DMS114 treated with DMSO at 0.1 percent for 48 hours (cell line): ENCODE measurements around the gene ZXDC.

ENCODE experiments used
- DNase-seq: peaks from one replicate; lab custom pipeline; 2025; ENCODE audit not compliant: unreplicated experiment; lab: John Stamatoyannopoulos, UW

The ZXDC gene

DNA sequence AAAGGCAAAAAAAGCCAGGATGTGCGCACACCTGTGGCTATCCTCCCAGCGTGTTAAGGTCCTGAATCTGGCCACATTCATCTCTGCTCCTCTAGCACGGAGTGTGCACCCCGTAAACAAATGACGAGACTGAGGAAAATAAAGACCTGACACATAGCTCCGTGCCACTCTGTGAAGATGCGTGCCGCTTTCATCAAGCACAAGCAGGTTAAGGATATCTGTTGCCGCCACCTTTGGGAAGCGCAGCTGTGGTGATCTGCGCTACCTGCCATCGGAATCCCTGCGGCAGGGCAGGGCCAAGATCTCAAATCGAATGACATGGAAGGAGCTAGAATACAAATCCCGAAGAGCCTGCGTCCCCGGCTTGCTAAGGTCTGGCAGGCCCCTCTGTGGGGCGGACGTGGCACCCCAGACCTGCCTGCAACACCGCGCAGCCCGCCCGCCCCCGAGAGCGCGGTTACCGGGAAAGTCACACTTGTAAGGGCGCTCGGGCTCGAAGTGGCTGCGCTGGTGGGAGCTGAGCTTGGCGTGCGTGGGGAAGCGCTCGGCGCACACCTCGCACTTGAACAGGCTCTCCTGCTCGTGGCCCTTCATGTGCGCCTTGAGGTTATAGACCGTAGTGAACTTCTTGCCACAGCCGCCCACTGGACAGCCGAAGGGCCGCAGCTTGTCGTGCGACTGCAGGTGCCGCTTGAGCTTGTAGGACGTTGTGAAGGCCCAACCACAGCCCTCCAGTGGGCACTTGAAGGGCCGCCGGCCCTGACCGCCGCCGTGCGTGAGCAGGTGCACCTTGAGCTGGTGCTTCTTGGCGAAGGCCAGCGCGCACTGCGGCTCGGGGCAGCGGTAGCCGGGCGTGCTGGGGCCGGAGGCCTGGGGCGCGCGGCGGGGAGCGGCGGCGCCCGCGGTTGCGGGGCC is 936 bp downstream of the ZXDC start:
- DNase-seq = peak; percentile 8

DNA sequence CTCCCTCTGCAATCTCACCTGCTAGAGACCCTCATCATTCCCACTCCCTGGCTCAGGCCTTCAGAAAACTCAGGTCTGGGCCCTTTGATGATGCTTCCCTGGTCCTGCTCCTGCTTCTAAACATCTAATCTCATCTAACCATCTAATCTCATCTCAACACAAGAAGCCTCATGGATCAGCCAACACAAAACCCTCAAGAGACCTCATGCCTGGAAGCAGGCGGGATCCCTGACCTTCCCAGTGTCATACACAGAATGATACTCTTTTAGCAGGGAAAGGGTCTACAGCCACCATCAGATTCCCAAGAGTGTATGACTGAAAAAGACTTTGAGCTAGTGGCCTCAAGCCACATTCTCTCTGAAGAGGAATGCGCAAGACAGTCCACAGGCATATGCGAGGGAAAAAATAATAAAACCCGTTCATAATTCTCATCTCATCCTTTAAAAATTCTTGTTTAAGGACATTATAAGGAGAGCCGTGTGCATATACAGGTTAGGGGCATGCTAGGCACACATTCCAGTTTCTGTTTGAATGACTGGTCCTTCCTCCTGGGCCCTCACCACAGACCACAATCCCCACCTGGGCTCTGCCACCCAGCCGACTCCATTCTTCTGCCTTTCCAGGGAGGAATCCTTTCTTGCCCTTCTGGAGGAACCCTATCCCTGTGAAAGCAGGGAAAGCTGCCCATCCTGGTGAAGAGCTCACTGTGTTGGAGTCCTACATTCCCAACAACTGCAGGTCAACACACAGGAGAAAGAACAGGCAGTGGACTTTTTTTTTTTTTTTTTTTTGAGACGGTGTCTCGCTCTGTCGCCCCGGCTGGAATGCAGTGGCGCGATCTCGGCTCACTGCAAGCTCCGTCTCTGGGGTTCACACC is 2.2 kb downstream of the ZXDC start:
- no peak for DNase-seq

DNA sequence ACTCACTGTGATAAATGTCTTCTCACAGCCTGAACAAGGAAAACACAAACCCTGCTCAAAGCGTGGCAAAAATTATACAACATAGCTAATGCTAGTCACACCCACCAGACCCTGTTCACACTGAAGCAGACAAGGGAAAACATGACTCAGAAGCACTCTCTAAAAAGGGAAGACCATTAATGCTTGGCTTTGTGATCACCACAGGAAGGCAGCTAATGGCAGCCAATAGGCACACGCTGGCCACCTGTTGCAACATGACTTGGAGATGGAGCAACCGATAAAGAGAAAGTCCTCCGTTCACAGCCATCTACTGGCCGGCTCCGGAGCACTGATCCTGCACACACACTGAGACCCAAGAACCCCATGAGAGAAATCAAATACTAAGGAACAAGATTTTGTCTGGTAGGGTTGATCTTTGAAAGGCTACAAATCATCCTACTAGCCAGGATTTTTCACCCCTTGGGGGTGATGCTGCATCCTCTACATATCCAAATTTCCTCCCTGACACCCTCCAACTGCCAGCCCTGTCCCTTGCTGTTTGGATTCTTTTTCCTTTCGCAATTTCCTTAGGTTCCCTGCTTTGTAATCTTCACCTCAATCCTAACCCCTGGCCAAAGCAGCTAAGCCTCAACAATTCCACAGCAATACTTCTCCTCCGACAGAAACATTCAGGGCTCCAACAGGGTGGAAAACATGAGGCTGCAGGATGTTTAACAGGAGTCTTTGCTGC is 3.2 kb downstream of the ZXDC start:
- no peak for DNase-seq

DNA sequence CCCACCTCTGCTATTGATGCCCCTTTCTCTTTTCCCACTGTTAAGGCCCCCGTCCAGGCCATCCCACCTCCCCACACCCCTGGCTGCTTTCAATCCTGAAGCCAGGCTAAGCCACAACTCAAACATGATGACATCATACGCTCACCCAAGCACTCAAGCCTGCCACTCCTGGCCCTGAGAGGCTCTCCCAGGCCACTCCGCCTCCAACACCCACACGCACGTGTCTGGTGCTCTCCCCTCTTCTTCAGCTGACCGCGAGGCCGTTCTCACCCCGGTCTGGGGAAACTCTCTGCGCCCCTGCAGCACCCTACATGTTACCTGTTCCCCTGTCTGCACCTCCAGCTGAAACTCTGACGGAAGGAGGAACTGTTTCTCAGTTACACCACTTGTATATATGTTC is 6.2 kb downstream of the ZXDC start:
- no peak for DNase-seq

DNA sequence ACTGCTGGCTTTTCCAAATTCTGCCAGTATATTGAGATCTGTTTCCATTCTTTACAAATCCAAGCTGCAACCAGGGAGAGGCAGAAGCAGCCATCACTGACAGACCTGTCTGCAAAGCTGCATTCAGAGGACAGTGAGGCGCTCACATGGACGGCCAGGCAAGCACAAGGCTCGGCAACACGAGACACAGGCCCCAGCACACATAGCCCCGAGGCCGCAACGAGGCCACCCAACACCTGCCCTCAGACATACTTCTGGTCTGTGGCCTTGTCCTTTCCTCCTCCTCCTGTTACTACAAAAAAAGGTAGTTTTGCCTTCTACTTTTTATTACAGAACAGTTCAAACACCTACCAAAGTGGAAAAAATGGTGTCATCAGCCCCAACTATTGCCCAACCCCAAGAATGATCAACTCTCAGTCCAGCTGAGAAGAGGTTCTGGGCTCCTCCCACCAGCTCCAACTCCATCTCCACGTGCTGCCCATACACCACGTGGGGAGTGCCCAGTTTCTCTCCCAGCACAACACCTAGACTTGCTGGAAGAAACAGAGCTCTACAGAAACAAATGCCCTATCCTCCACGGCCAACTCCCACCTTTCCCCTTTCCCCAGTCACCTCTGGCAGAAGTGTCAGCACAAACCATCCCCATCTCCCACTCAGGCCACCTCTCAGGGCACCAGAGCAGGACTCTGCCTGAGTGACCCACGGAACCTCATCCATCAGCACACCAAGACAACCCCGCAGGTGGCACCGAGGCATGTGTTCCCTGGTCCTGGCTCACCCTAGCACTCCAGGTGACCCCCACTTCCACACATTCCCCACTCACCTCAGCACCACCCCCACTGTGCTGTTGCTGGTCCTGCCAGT is 7.4 kb downstream of the ZXDC start:
- no peak for DNase-seq

DNA sequence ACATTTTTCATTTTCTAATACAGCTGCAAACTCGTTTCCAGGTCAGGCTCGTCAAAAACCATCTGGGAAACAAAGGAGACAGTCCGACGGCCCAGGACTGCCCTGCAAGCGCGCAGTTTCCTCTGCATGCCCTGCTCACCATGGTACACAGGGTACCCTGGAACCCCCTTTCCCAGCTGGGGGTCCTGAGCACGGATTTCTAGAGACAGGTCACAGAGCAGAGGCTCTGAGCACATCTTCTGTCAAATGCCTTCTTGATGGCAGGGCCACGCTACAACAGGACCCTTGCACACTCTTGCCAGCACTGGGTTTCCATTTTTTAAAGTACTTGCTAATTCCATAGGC is 8.1 kb downstream of the ZXDC start:
- DNase-seq = no peak

DNA sequence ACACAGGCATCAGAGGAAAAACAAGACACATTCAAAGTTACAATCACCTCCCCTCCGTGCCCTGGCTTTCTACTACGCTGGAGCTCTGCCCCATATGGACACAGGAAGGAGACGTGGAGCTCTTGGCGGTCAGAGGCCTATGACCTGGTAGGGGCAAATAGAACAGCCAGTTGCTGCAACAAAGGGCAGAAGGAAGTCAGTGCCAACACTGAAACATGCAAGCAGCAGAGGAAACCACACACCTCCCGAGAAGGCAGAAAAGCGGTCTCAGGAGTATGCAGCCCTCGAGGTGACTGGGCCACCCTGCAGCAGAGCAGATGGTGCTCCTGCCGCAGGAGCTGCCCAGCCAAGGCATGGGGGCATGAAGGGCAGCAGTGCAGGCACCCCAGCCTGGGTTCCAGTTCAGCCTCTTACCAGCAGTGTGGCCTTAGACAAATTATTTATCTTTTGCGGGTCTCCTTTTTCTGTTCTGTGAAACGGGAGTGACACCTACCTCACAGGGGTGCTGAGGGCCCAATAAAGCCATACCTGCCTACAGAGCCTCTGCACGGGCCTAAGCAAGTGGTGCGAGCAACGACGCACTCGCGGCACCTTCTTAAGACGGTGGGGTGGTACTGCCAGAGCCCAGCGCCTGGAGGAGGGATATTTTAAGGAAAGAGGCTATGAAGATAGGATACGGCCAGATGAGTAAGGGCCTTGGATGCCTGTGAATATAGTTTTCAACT is 8.6 kb downstream of the ZXDC start:
- DNase-seq = no peak

DNA sequence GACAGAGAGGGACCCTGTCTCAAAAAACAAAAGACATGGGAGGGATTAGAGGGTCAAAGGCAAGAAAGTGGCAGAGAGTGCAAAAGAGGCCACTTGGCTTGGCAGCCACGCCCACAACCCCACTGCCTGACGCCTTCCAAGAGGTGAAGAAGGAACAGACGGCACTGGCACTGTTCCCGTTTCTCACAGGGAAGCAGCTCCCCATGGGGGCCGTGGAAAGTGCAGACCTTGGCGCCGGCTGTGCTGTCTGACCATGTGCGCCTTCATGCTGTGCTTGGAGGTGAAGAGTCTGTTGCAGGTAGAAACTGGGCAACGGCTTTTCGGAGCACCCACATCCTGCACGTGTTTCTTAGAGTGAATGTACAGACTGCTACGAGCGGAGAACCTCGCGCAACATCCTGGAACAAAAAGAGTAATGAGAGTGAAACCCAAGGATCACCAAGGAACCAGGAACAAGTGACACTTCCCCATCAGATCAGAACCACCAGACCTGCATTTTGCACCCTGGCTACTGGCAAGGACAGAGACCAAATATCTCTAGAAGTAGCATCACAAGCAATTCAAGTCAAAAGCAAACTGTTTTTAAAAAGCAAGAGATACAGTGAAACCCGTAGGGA is 9.7 kb downstream of the ZXDC start:
- no peak for DNase-seq

DNA sequence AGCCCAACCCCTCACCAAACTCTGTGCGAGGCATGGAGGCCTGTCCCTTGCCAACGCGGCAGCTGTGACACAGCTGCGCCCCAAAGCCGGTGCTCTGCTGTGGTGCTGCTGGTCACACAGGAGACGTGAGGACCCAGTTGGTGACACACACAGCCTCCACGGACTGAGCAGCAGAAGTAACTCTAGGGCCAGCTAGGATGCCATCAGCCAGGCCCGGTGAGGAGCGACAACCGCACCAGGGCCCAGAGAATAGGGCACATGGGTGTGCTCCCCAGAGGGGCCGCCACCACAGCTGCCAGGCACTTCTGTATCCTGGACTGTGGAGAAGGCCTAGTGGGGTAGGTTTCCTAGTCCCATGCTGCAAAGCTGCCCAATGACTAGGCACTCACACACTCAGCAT is 10.7 kb downstream of the ZXDC start:
- DNase-seq = no peak

DNA sequence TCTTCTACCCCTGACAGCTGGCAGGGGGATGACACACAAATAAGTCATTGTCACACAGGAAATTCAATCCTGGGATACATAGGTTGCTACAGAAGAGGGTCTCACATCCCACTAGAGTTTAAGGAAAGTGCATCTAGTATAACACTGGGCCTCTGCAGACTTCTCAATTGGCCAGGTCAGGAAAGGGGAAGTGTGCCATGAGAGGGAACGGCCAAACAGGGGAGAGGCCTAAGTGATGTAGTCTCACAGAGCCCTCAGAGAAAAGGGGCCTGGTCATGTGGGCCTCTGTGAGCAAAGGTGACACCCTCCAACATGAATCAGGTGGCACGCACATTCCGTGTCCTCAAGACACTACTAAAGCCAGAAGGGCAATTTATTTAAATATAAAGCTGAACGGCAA is 11.2 kb downstream of the ZXDC start:
- no peak for DNase-seq

DNA sequence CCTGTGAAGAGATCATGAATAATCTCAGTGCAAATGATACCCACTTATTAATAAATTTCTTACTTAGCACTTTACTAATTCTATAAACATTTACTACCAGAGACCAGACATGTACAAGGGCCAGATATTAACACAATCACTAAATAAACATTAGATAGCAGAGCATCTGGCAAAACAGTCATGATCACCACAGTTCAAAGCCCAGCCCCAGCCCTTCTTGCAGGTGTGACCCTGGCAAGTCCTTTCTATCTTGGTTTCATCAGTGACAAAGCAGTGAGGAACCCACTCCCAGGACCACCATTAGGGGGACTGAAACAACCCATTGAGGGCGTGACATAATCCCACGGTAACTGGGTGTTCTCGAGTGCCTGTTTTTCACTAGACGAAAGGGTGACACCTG is 11.6 kb downstream of the ZXDC start:
- DNase-seq = no peak

DNA sequence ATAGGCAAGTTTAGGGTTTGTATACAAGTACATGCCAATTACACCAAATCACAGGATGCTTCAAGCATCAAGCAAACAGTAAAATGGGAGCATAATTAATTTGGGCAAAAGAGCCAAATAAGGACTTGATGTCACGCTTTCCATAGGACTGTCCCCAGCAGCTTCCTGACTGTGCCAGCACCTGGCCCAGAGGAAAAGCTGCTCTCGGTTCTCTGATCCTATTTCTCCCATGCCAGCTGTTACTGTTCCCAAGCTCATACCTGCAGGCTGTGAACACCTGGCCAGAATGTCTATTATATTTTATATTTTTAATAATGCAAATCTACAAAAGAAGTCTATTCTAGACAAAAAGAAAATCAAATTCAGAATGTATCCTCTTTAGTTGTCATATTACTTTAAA is 12.2 kb downstream of the ZXDC start:
- no peak for DNase-seq

DNA sequence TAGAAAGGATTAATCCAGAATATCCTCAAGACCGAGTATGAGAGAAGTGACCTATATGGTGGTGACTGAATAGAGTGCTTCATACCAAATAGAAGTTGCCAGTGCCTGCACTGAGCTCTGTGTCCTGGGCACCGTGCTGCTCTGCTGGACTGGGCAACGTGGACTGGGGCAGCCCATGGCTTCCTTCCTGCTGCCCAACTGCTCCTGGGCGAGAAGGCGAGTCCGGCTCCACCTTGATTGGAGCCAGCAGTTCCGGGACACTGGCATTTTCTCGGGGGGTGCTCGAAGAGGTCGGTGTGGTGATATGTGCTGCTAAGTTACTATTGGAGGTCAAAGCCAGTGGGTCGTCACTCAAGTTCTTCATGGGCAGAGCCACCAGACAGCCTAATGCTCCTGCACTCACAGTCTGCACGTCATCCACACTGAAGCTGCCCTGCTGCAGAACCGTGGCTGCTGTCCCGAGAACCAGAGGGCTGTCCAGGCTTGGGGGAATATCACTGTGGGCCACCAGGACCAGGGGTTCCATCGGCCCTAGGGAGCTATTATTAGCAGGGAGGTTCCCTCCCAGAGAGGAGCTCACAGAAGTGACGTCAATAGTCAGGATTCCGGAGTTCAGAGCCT is 14.1 kb downstream of the ZXDC start:
- DNase-seq = no peak

DNA sequence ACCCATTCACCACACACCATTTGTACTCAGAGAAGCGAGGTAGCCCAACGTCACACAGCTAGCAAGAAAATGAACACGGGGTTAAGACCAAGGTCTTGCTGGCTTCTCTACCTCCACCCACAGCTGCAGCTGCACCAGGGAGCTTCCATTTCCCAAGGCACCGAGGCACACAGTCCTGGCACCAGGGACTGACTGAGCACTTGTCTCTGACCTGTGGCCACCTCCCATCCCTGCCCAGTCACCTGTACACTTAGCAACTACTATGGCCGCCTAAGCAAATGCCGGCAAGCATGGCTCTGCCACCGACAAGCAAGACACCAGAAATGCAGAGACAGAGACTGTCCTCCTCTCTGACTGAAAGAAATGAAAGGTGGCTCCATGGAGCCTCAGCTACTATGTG is 15.3 kb downstream of the ZXDC start:
- DNase-seq = no peak

DNA sequence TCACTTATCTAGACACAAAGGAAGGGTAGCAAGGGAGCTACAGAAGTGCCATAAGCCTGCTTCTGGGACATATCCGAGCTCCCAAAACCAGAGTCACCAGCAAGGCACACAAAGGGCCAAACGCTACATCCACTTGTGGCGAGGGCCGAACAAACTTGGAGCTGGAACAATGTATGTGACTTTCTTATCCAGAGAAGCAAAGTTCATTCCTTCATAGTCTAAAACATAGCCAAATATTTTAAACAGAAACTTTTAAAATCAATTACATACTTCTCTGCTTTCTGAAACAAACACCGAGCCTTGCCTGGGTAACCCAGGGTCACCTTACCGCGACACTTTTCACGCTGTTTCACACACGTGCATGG is 15.9 kb downstream of the ZXDC start:
- DNase-seq = no peak

DNA sequence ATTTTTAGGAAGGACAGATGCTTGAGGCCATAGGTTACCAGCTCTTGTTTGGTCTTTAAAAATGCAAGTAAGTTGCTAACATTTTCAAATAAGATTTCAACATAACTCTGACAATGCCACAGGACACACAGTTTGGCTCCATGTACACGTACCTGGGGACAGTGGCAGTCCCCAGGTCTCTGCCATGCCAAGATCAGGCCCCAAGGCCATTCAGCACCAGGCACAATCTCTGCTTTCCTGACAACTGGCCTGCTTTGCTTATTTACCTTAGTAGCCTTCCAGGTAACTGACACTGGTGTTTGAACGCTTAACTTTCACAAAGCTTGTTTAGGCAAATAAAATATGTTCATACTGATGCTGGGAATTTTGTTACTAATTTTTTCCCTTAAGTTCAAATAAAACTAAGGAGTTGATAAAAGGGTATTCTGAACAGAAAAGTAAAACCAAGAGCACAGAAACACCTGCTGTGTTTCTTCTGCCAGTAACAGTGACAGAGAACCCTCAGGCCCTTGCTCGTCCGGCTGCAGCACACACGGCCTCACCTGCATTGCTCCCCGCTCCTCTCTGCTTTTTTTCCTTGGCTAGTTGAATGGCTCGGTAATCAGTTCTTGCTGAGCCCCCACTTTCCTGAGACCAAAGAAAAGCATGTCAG is 16.5 kb downstream of the ZXDC start:
- no peak for DNase-seq

DNA sequence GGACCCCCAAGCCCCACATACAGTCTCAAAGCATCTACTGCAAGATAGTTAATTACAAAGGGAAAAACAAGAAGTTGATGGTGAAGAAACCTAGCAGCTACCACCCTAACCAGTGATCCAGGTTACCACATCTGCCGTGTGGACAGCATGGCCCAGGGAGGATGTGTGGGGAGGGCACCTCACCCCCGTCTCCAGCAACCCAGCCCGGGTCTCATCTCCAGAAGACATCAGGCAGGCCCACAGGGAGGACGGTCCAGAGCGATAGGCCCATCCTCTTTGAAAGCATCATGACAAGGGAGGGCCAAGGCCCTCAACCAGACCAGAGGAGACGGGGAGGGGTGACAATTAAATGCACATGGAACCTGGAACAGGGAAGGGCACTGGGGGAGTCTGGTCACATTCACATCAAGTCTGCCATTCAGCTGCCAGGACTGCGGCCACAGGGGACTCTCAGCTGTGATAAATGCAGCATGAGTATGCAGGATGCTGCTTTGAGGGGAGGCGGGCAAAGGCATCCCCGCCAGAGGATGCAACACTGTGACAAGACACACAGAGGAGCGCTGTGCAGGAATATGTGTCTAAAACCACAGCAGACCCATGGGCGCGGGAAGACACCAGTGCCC is 18.8 kb downstream of the ZXDC start:
- DNase-seq = no peak

DNA sequence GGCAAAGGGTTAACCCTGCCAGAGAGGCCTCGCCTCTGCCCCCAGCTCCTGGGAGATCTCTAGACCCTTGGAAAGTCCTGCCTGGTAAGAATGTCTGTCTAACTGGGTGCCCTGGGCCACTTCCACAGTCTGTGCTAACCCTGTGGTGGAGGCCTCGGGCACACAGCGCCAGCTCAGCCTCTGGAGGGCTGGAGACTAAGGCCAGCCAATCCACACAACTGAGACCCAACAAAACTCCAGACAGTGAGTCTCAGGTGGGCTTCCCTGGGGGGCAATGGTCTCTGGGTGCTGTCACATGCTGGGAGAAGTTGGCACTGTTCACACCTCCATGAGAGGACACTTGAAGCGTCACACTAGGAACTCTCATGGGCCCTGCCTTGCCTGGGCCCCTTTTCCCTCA is 19.5 kb downstream of the ZXDC start:
- no peak for DNase-seq
